H1 (cell line): ENCODE results near the gene DCUN1D4.

Source experiments
- GTF2F1 ChIP-seq: IDR thresholded peaks from 2 replicates; pipeline ENCODE4 v1.6.1; 2012; ENCODE audit warnings: low read depth, low read length, improper control_type of control experiment, borderline replicate concordance
- NRF1 ChIP-seq: IDR thresholded peaks from 2 replicates; pipeline ENCODE4 v1.6.1; 2011; ENCODE audit warnings: mild to moderate bottlenecking, low read depth, low read length, improper control_type of control experiment
- POLR2A ChIP-seq, 2 experiments: IDR thresholded peaks; 1 replicate in 1 of 2; 2 replicates in 1 of 2; pipeline ENCODE4 v1.6.1; 2011; ENCODE audit warnings: low read depth in 2 of 2, low read length in 2 of 2, mild to moderate bottlenecking in 2 of 2; ENCODE audit errors: control extremely low read depth in 1 of 2
- SP1 ChIP-seq: IDR thresholded peaks from 2 replicates; pipeline ENCODE4 v1.6.1; 2011; ENCODE audit warnings: low read depth, low read length
- TF ChIP-seq, protein P1 (sequence below), 3 experiments: IDR thresholded peaks; 1 replicate in 2 of 3; 2 replicates in 1 of 3; pipeline versions ENCODE4 v1.5.1 to v1.6.1; 2011; ENCODE audit warnings: low read length in 3 of 3, mild to moderate bottlenecking in 3 of 3, inconsistent platforms in 2 of 3, low read depth in 1 of 3, moderate library complexity in 1 of 3; ENCODE audit not compliant: insufficient read depth in 1 of 3; ENCODE audit errors: control extremely low read depth in 1 of 3

GRCh38 chr4:51895158-51895557 is 52.2 kb downstream of the DCUN1D4 start:
- TF ChIP-seq NRF1 = no peak
- TF ChIP-seq GTF2F1 = no peak
- TF ChIP-seq POLR2A (IDR thresholded peaks at IDR 0.05; ENCODE audit: control extremely low read depth in 1 of 2, low read depth in 2 of 2, low read length in 2 of 2) = no peak
- no peak for TF ChIP-seq SP1
- TF ChIP-seq, protein P1, sequence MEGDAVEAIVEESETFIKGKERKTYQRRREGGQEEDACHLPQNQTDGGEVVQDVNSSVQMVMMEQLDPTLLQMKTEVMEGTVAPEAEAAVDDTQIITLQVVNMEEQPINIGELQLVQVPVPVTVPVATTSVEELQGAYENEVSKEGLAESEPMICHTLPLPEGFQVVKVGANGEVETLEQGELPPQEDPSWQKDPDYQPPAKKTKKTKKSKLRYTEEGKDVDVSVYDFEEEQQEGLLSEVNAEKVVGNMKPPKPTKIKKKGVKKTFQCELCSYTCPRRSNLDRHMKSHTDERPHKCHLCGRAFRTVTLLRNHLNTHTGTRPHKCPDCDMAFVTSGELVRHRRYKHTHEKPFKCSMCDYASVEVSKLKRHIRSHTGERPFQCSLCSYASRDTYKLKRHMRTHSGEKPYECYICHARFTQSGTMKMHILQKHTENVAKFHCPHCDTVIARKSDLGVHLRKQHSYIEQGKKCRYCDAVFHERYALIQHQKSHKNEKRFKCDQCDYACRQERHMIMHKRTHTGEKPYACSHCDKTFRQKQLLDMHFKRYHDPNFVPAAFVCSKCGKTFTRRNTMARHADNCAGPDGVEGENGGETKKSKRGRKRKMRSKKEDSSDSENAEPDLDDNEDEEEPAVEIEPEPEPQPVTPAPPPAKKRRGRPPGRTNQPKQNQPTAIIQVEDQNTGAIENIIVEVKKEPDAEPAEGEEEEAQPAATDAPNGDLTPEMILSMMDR (IDR thresholded peaks at IDR 0.05; ENCODE audit: control extremely low read depth in 1 of 3, insufficient read depth in 1 of 3, low read depth in 1 of 3, low read length in 3 of 3) = no peak
